Measurements from ENCODE around the gene PCED1A.

DNA sequence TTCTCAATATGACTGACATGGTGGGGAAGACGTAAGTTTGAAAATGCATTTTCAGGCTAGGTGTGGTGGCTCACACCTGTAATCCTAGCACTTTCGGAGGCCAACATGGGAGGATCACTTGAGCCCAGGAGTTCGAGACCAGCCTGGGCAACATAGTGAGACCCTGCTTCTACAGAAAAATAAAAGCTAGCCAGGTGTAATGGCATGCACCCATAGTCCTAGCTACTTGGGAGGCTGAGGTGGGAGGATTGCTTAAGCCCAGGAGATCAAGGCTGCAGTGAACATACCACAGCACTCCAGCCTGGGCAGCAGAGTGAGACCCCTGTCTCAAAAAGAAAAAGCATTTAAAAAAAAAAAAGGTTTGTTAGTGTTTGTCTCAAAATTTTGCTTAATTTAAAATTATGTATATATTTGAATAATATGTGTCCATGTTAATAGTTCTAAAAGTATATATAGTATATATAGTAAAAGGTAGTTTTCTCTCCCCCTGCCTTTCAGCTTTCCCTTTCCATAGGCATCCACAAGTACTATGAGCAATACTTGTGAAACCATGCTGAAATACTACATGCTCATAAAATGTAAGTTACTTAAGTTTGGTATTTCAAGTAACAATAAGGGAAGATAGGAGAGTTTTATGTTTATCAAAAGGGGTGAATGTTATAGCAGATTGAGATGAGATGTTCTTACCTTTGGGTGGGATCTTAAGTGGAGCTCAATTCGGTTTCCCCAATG, 47.9 kb upstream of the PCED1A start:
- no peak for TF ChIP-seq POLR2A (IDR thresholded peaks at IDR 0.05)
- TF ChIP-seq EP300 (IDR thresholded peaks at IDR 0.05), result no peak

Measured in gastroesophageal sphincter (tissue), 2 donors.